Heart left ventricle (tissue), 16 donors: ENCODE results near the gene GNA14. TPM values are rescaled to one million over a fixed set of nuclear protein-coding genes. Genes with fewer than 3 reads are reported as not detected.

Experiments
- ATAC-seq, 4 donors: fragments of 200-7000 bp; cut with Tn5 transposase; one replicate each; pipeline ENCODE4 v1.9.1; 2020 to 2022; ENCODE audit warnings: moderate library complexity in 4 of 4, mild to moderate bottlenecking in 3 of 4, moderate number of reproducible peaks in 1 of 4
- DNase-seq, 5 donors: peaks; one replicate each; pipeline ENCODE4 v3.0.0-alpha.2; 2020
- H3K27ac ChIP-seq, 12 donors: fragments of 200-600 bp; sonication (generic) in 4 of 12; one replicate each; pipeline versions ENCODE4 v1.5.0 to v1.8.0; 2016 to 2022; ENCODE audit warnings: mild to moderate bottlenecking in 2 of 12
- H3K27me3 ChIP-seq, 9 donors: fragments of 200-600 bp; sonication (generic) in 2 of 9; one replicate each; pipeline versions ENCODE4 v1.5.1 to v1.8.0; 2016 to 2022; ENCODE audit warnings: mild to moderate bottlenecking in 3 of 9
- H3K36me3 ChIP-seq, 9 donors: fragments of 200-600 bp; sonication (generic) in 2 of 9; one replicate each; pipeline versions ENCODE4 v1.5.0 to v1.8.0; 2018 to 2022; ENCODE audit warnings: mild to moderate bottlenecking in 2 of 9
- H3K4me1 ChIP-seq, 12 donors: fragments of 200-600 bp; sonication (generic) in 4 of 12; one replicate each; pipeline versions ENCODE4 v1.5.0 to v1.8.0; 2016 to 2022; ENCODE audit warnings: mild to moderate bottlenecking in 3 of 12
- H3K4me3 ChIP-seq, 12 donors: fragments of 200-600 bp; sonication (generic) in 4 of 12; one replicate each; pipeline versions ENCODE4 v1.5.0 to v1.8.0; 2017 to 2022; ENCODE audit warnings: mild to moderate bottlenecking in 9 of 12, moderate library complexity in 4 of 12
- H3K9me3 ChIP-seq, 12 donors: fragments of 200-600 bp; sonication (generic) in 4 of 12; one replicate each; pipeline versions ENCODE4 v1.5.0 to v1.8.0; 2016 to 2022; ENCODE audit warnings: mild to moderate bottlenecking in 1 of 12
- CTCF ChIP-seq, 12 donors: fragments of 200-600 bp; sonication (generic) in 4 of 12; IDR thresholded peaks; one replicate each; pipeline versions ENCODE4 v1.5.0 to v1.8.0; 2018 to 2022; ENCODE audit warnings: antibody characterized with exemption in 12 of 12, mild to moderate bottlenecking in 5 of 12
- POLR2A ChIP-seq, 2 donors: fragments of 450-650 bp; IDR thresholded peaks; one replicate each; pipeline ENCODE4 v1.6.1; 2017; ENCODE audit warnings: antibody characterized with exemption in 2 of 2, mild to moderate bottlenecking in 2 of 2, moderate library complexity in 2 of 2
- WGBS, 4 donors: extraction: QIAGEN DNeasy Blood & Tissue Kit in 2 of 4; methylation state at CpG; one replicate each; pipeline versions ENCODE4 v1.1.5 to v1.1.7; 2013 to 2018; 5-methylcytosine and 5-hydroxymethylcytosine counted together
- intact Hi-C, 10 donors: fragments of 100-400 bp; cut with DNase I; formaldehyde crosslinking; loops; one replicate each; pipeline versions ENCODE4 v1.11.1 to v1.14.2; 2022
- polyA plus RNA-seq, 2 donors: library from polyadenylated mRNA; stranded (reverse); fragments of 200-250 nt; gene quantifications; one replicate each; pipeline ENCODE4 v1.2.3, GENCODE V29; 2013
- total RNA-seq, 9 donors: library from RNA; depleted of rRNA in 2 of 9; stranded (reverse); fragments of >200 nt in 2 of 9; fragmentation: NEBNext Ultra II Directional in 3 of 9; extraction: Animal tissue kit (Norgen Biotek cat#: 25700) in 3 of 9; gene quantifications; one replicate each; pipeline versions ENCODE4 v1.1.0 to v1.2.4, GENCODE V29; 2016 to 2023
- donor health status: ischemic (EF 13 %, LVEDD 7.1; RV severe dilation, severe dysfunction).
- donor health status: healthy with polysubstance abuse.
- donor health status: DM: no; HTN: yes; CAD: no.
- donor health status: DM: no; HTN: no; CAD: no.
- donor health status: ischemic (EF 25% LVEDD 6.9; RV normal size, moderate dysfunction).
- donor health status: ischemic (EF 25% LVEDD 5.7; RV mildly dilated, moderate dysfunction).
- donor health status: healthy.
- donor health status: DM: yes; HTN: yes; CAD: no.
- donor health status: ischemic (EF 35%, LVEDD 5.7; RV mildly dilated, moderate dysfunction).
- donor health status: nonischemic (EF 11% LVEDD 7.7; RV severe dilation, severe dysfunction).
- donor health status: DM: yes; HTN: yes; CAD: no.
- donor health status: PGD.
- donor health status: ischemic (EF 29% LVEDD 5.4; RV normal size, mild dysfunction).
- donor health status: nonischemic (EF 23%, LVEDD 6.1; RV moderate dilation, normal function).

The GNA14 gene
- total and polyA plus RNA-seq, 11 donors = 0.38 to 6.5 (median 1.3) TPM

- no peak overlapping the region for H3K27ac ChIP-seq
- intact Hi-C loops = loop anchor here in 1 of 10 donors (10.0 kb wide), 1 partner anchor 182 kb away; the partner anchor contains the start of gene GNA14
- no peak for DNase-seq
- no peak overlapping the region for H3K4me3 ChIP-seq
- TF ChIP-seq POLR2A (IDR thresholded peaks at IDR 0.05) (no peak), CTCF (IDR thresholded peaks at IDR 0.05) (no peak)
- no peaks in the 10 kb centered on the region for H3K36me3 ChIP-seq
- WGBS, 4 donors = 64 to 75% (median 71%) methylated on average over 3 of the region's 3 CpGs
- peaks cover 0 to 10% (median 0%) of the 10 kb centered on the region in 12 donors for H3K4me1 ChIP-seq
- H3K27me3 ChIP-seq = no peaks in the 10 kb centered on the region
- no peak for ATAC-seq
- peaks cover 0 to 3% (median 0%) of the 10 kb centered on the region in 12 donors for H3K9me3 ChIP-seq
Measured at GRCh38 chr9:77463151-77463550, 185.0 kb downstream of the GNA14 start.

- WGBS, 4 donors = 78 to 83% (median 81%) methylated on average over 10 of the region's 10 CpGs
- H3K4me1 ChIP-seq = peaks cover 0 to 21% (median 1%) of the 10 kb centered on the region in 12 donors
- no peak overlapping the region for H3K27ac ChIP-seq
- no peaks in the 10 kb centered on the region for H3K36me3 ChIP-seq
- no peaks in the 10 kb centered on the region for H3K27me3 ChIP-seq
- intact Hi-C loops = loop anchor here in 1 of 10 donors (10.0 kb wide), 1 partner anchor 183 kb away; the partner anchor contains the start of gene GNA14
- ATAC-seq = no peak
- TF ChIP-seq CTCF (IDR thresholded peaks at IDR 0.05) (no peak), POLR2A (IDR thresholded peaks at IDR 0.05) (no peak)
- H3K4me3 ChIP-seq = no peak overlapping the region
- no peak for DNase-seq
- peaks cover 0 to 3% (median 0%) of the 10 kb centered on the region in 12 donors for H3K9me3 ChIP-seq
Measured at GRCh38 chr9:77462066-77462465, 186.1 kb downstream of the GNA14 start.

- Histone ChIP-seq H3K36me3 (no peaks in the 10 kb centered on the region), H3K27ac (no peak overlapping the region), H3K27me3 (no peaks in the 10 kb centered on the region), H3K4me1 (peaks cover 0 to 24% (median 1%) of the 10 kb centered on the region in 12 donors), H3K4me3 (no peak overlapping the region), H3K9me3 (peaks cover 0 to 3% (median 0%) of the 10 kb centered on the region in 12 donors)
- intact Hi-C loops = loop anchor here in 1 of 10 donors (10.0 kb wide), 1 partner anchor 184 kb away; the partner anchor contains the start of gene GNA14
- no peak for TF ChIP-seq CTCF (IDR thresholded peaks at IDR 0.05)
- no peak for TF ChIP-seq POLR2A (IDR thresholded peaks at IDR 0.05)
- DNase-seq (no peak), ATAC-seq (no peak)
- WGBS, 4 donors = 70 to 79% (median 73%) methylated on average over 8 of the region's 8 CpGs
Measured at GRCh38 chr9:77460938-77461337, 187.2 kb downstream of the GNA14 start.

- Histone ChIP-seq H3K27me3 (no peaks in the 10 kb centered on the region), H3K36me3 (no peaks in the 10 kb centered on the region), H3K9me3 (no peaks in the 10 kb centered on the region), H3K4me3 (peak overlapping the region in 2 of 12 donors; percentile 22 to 25), H3K27ac (peak overlapping the region in 1 of 12 donors; percentile 33), H3K4me1 (peaks cover 0 to 17% (median 1%) of the 10 kb centered on the region in 12 donors)
- TF ChIP-seq POLR2A (IDR thresholded peaks at IDR 0.05) (no peak), CTCF (IDR thresholded peaks at IDR 0.05) (peak; percentile 72 to 90 (median 80))
- DNase-seq (peak in 4 of 5 donors; percentile 47 to 57 (median 52)), ATAC-seq (peak; percentile 56 to 90 (median 82))
- intact Hi-C loops = loop anchor here (1.0 to 10.0 kb wide), 11 partner anchors 187 to 667 kb away; partner anchors contain the start of genes GNA14 (in 9 of the 10) and GNAQ (in 3 of the 10)
- WGBS, 4 donors = 51 to 58% (median 55%) methylated on average over 13 to 15 of the region's 15 CpGs
Measured at GRCh38 chr9:77457916-77458592, 190.1 kb downstream of the GNA14 start.
